GM12878 (cell line): ENCODE measurements around the gene TRAPPC3.

ENCODE experiments used
- ATF2 ChIP-seq: IDR thresholded peaks from 2 replicates; pipeline ENCODE4 v1.6.1; 2012; ENCODE audit warnings: low read length, inconsistent platforms
- BACH1 ChIP-seq: fragments of 450-650 bp; IDR thresholded peaks from 2 replicates; pipeline ENCODE4 v1.6.1; 2017; ENCODE audit warnings: mild to moderate bottlenecking, borderline replicate concordance
- CHD2 ChIP-seq: IDR thresholded peaks from 2 replicates; pipeline ENCODE4 v1.6.1; 2011; ENCODE audit warnings: low read depth, low read length, improper control_type of control experiment, borderline replicate concordance
- HDAC2 ChIP-seq: fragments of 200-600 bp; sonication (generic); IDR thresholded peaks from 2 replicates; pipeline ENCODE4 v1.6.1; 2017
- POLR2A ChIP-seq: IDR thresholded peaks from 2 replicates; pipeline ENCODE4 v1.6.1; 2011; ENCODE audit warnings: low read depth, mild to moderate bottlenecking, low read length
- RAD51 ChIP-seq: fragments of 450-650 bp; IDR thresholded peaks from 2 replicates; pipeline ENCODE4 v1.6.1; 2016; ENCODE audit warnings: moderate library complexity, mild to moderate bottlenecking, inconsistent platforms
- STAT3 ChIP-seq: IDR thresholded peaks from 2 replicates; pipeline ENCODE4 v1.6.1; 2011; ENCODE audit warnings: low read depth, low read length, improper control_type of control experiment
- TBL1XR1 ChIP-seq: IDR thresholded peaks from 2 replicates; pipeline ENCODE4 v1.6.1; 2012; ENCODE audit warnings: low read depth, low read length, improper control_type of control experiment
- TF ChIP-seq, protein P1 (sequence below): fragments of 450-650 bp; formaldehyde crosslinking; IDR thresholded peaks from 2 replicates; pipeline ENCODE4 v1.4.0; 2022; ENCODE audit warnings: mild to moderate bottlenecking, moderate library complexity

- no peak for TF ChIP-seq HDAC2
- TF ChIP-seq CHD2 = no peak
- TF ChIP-seq STAT3 = no peak
- TF ChIP-seq TBL1XR1 = no peak
- no peak for TF ChIP-seq POLR2A
- TF ChIP-seq BACH1 = no peak
- TF ChIP-seq RAD51 = no peak
- no peak for TF ChIP-seq ATF2
- TF ChIP-seq, protein P1, sequence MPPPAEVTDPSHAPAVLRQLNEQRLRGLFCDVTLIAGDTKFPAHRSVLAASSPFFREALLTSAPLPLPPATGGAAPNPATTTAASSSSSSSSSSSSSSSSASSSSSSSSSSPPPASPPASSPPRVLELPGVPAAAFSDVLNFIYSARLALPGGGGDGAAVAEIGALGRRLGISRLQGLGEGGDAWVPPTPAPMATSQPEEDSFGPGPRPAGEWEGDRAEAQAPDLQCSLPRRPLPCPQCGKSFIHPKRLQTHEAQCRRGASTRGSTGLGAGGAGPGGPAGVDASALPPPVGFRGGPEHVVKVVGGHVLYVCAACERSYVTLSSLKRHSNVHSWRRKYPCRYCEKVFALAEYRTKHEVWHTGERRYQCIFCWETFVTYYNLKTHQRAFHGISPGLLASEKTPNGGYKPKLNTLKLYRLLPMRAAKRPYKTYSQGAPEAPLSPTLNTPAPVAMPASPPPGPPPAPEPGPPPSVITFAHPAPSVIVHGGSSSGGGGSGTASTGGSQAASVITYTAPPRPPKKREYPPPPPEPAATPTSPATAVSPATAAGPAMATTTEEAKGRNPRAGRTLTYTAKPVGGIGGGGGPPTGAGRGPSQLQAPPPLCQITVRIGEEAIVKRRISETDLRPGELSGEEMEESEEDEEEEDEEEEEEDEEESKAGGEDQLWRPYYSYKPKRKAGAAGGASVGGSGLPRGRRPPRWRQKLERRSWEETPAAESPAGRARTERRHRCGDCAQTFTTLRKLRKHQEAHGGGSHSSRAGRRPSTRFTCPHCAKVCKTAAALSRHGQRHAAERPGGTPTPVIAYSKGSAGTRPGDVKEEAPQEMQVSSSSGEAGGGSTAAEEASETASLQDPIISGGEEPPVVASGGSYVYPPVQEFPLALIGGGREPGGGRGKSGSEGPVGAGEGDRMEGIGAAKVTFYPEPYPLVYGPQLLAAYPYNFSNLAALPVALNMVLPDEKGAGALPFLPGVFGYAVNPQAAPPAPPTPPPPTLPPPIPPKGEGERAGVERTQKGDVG (CRISPR knock-in tag) = no peak
These were observed 34.1 kb upstream of the TRAPPC3 start for GRCh38 chr1:36183309-36183856.
